Motor neuron (in vitro differentiated cells): ENCODE results near the gene FGF21. TPM values are rescaled to one million over a fixed set of nuclear protein-coding genes. Genes with fewer than 3 reads are reported as not detected.
A peak's percentile ranks its signal among the peaks of the same experiment; 100 is the strongest.

ENCODE experiments used
- ATAC-seq, 8 experiments: fragments of 200-7000 bp; cut with Tn5 transposase; replicated peaks in 6 of 8; 2 replicates each; pipeline ENCODE4 v1.8.0; 2021; ENCODE audit warnings: mild to moderate bottlenecking in 8 of 8, moderate library complexity in 8 of 8
- H3K27ac ChIP-seq, 2 donors: fragments of 250-450 bp; sonication (Bioruptor Pico); 2 replicates each; pipeline ENCODE4 v1.9.0; 2021; ENCODE audit warnings: antibody characterized with exemption in 2 of 2, mild to moderate bottlenecking in 2 of 2, moderate library complexity in 1 of 2
- H3K4me1 ChIP-seq, 2 donors: fragments of 250-450 bp; sonication (Bioruptor Pico); replicated peaks in 1 of 2; 2 replicates each; pipeline ENCODE4 v1.6.1; 2021; ENCODE audit warnings: antibody characterized with exemption in 2 of 2, mild to moderate bottlenecking in 2 of 2, moderate library complexity in 1 of 2
- H3K4me3 ChIP-seq, 5 donors: fragments of 250-450 bp; sonication (Bioruptor Pico); 2 replicates each; pipeline ENCODE4 v1.9.0; 2021; ENCODE audit warnings: antibody characterized with exemption in 5 of 5, mild to moderate bottlenecking in 5 of 5, moderate library complexity in 4 of 5
- WGBS, 10 experiments: fragments of 450-650 bp; shearing (Covaris generic); methylation state at CpG; one replicate each; pipeline ENCODE4 v1.0.0; 2022; 5-methylcytosine and 5-hydroxymethylcytosine counted together
- in situ Hi-C, 9 experiments: fragments of 400-800 bp; cut with MboI; loops; one replicate each; pipeline ENCODE4 v1.15.0; 2021; ENCODE audit warnings: low sequenced_read_pairs in 9 of 9, low pct_unique_long_range_greater_than_20kb in 2 of 9; ENCODE audit not compliant: unreplicated experiment in 9 of 9
- total RNA-seq, 8 experiments: library from RNA; unstranded; fragments of 300-600 nt; gene quantifications; 2 replicates each; pipeline versions ENCODE4 v1.2.3 to v1.2.4, GENCODE V29; 2022

The FGF21 gene
- total RNA-seq, 8 experiments from 2014 or later = 0.28 to 0.29 TPM; not detected in 6

- peak overlapping the region; percentile 32 to 39 for H3K27ac ChIP-seq
- in situ Hi-C loops = no loop called here
- WGBS, 10 experiments = 0% methylated on average over 4 of the region's 96 CpGs; no CpG with 5 or more reads in 8 of the 10 experiments
- peak; percentile 86 to 92 (median 88) for ATAC-seq
- peaks cover 10 to 15% of the 10 kb centered on the region in 2 donors for H3K4me1 ChIP-seq
- H3K4me3 ChIP-seq = peak overlapping the region; percentile 40 to 45 (median 42)
These were observed 16.5 kb upstream of the FGF21 start for GRCh38 chr19:48738557-48739403.

DNA sequence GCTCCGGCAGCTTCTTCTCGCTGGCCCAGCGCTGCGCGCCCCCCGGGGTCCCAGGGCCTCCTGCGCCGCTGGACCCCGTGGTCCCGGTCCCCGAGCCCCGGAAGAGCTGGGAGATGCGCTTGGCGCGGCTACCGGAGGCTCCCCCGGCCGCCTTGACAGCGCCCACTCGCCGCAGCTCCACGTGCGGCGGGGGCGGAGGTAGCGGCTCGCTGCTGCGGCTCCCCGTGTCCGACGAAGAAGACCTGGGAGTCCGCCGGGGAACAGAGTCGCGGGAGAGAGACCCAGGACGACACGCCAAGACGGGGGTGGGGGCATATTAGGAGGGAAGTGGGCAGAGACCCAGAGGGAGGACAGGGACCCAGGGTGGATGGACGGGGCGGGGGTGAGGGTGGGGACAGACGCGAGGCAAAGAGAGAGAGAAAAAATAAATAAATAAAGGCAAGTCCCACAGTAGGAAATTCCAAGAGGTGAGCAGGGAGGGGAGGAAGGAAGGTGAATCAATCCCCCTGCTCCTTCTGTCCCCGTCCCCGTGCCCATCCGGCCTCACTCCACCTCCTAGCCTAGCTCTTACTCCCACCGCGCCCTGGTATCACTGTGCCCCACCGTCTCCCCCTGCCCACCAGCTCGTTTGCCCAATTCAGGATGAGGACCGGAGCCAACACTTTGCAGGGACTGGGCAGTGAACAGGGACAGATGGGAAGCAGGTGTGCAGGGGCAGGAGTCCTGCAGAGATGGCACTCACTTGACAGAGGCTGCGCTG lies 15.7 kb upstream of the FGF21 start:
- ATAC-seq = peak in 5 of 8 experiments; percentile 0 to 19 (median 7)
- in situ Hi-C loops = no loop called here
- peaks cover 10 to 15% of the 10 kb centered on the region in 2 donors for H3K4me1 ChIP-seq
- 67% methylated on average over 1 of the region's 51 CpGs; no CpG with 5 or more reads in 9 of the 10 experiments for WGBS, 10 experiments
- peak overlapping the region; percentile 40 to 45 (median 42) for H3K4me3 ChIP-seq
- H3K27ac ChIP-seq = peak overlapping the region; percentile 32 to 39

DNA sequence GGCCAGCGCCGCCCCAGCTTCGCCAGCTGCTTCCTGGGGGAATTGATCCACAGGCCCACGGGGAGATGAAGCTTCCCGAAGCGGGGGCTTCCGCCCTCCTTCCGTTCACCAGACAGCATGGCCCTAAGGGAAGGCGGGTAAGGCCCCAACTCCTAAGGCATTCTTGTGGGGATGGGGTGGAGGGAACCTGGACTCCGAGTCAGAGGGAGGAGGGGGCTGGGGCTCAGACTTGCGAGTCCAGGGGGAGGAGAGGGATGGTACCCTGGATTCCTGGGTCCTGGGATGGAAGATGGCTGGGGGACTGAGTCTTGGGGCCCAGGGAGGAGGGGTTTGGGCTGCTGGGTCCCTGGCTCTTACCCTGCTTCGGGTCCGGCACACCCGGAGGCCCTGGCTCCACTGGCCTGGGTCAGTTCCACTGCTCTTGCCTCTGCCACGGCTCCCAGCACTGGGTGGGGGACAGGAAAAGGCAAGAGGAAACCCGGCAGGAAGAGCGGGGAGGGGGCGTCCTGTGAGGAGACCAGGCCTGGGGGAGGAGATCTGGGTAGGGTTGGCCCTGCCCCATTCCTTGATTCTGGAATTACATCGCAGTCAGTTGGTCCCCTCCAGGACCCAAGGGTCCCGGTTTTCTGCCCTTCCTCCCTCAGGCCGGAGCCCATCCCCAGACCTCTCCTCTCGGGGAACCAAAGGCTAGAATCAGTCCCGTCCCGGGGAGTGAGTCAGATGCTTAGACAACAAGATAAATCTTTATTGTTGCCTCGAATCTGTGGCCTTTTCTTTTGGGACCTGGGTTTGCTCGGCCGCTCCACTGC lies 15.0 kb upstream of the FGF21 start, which contains the start of gene RASIP1:
Gene RASIP1 (minus strand): TSS at position 447 of the 809 bp plus-strand sequence. CDS start 328 bp downstream, at position 119.
- peaks cover 10 to 13% of the 10 kb centered on the region in 2 donors for H3K4me1 ChIP-seq
- in situ Hi-C loops = no loop called here
- WGBS, 10 experiments = 51 to 73% methylated on average over 5 to 7 of the region's 27 CpGs; no CpG with 5 or more reads in 8 of the 10 experiments
- no peak for ATAC-seq
- peak within 1 kb of the TSS; percentile 40 to 45 (median 42) for H3K4me3 ChIP-seq
- no peak within 1 kb of the TSS for H3K27ac ChIP-seq

DNA sequence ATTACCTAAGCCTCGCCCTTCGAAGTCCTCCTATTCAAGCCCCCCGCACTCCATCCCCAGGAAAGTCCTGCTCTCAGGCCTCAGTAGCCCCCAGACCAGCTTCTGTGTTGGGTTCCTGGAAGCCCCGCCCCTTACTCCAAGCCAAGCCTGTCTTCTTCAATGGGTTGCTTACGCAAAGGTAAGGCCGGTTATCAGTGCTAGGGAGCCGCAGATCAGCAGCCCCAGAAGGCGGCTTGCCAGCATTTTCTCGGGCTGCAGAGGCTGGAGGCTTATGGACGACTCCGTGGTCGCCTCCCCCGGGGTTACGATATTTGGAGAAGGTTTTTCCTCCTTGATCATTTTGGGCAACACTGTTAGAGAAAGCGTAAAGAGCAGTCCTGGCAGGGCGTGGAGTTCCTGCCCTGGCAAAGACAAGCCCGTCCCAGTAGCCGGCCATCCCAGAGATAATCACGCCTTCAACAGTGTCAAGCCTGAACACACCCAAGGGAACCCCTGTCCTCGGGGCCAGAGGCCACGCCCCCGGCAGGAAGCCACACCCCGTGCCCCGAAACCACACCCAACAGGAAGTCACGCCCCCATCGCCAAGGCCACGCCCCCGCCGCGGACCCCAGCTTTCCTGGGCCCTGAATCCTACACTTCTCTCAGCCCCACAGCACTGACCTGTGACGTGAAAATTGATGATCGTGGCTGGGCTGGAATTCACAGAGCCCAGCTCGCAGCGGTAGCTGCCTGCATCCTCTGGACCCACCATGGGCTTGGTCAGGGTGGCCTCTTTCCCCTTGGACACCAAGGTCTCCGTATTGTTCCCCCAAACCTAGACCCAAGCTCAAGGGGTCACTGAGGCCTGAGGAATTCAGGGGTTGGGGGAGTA lies 14.0 kb upstream of the FGF21 start:
- peaks cover 10 to 13% of the 10 kb centered on the region in 2 donors for H3K4me1 ChIP-seq
- 20 to 95% (median 86%) methylated on average over 1 to 8 of the region's 35 CpGs; no CpG with 5 or more reads in 5 of the 10 experiments for WGBS, 10 experiments
- H3K27ac ChIP-seq = no peak overlapping the region
- peak in 3 of 8 experiments; percentile 1 to 4 (median 1) for ATAC-seq
- in situ Hi-C loops = no loop called here
- H3K4me3 ChIP-seq = no peak overlapping the region

DNA sequence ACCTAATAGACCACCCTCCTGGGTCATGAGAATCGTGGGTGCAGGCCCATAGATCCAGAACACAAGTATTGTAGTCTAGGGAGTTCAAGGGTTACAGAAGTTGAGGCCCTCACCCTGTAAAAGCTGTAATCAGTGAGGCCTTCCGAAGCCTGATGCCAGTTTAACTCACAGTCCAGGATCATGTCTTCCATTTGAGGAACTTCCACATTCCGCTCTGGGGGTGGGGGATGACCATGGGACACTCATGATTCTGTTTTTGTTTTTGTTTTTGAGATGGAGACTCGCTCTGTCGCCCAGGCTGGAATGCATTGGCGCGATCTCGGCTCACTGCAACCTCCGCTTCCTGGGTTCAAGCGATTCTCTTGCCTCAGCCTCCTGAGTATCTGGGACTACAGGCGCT lies 13.2 kb upstream of the FGF21 start:
- 59 to 100% (median 87%) methylated on average over 1 to 9 of the region's 11 CpGs; no CpG with 5 or more reads in 3 of the 10 experiments for WGBS, 10 experiments
- peaks cover 10 to 13% of the 10 kb centered on the region in 2 donors for H3K4me1 ChIP-seq
- H3K4me3 ChIP-seq = no peak overlapping the region
- ATAC-seq = no peak
- no peak overlapping the region for H3K27ac ChIP-seq
- in situ Hi-C loops = no loop called here

DNA sequence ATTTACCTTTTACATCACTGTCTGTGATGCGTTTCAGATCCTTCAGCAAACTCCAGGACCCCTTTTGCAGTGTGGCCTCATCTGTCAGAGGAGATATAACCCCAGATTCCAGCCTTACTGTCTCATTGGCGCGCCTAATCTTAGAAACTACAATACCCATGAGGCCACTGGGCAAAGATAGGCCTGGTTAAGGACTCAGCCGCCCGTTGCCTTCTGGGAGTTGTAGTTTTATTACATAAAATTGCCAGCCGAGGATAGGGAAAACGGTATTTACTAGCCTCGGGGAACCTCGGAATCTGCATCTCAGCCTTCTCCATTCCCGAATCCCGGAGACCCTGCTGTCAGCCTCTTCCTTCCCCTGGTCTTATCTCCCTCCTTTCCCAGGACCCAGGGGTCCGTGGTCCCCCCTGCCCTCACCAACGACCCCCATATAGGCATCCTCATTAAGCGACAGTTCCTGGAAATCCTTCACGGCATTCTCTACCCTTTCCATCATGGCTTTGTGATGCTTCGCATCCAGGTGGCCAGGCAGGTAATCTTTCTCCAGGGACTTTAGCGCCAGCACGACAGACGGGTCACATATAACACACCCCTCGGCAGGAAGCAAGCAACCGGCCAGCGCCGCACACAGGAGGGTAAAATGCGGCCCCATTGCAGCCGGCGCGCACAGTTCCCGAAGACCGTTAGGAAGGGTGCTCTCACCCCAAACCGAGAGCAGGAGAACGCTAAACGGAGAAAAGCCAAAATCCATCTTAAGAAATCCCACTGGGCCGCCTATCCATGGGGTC lies 9.9 kb upstream of the FGF21 start:
- Histone ChIP-seq H3K4me3 (no peak overlapping the region), H3K4me1 (peaks cover 3 to 8% of the 10 kb centered on the region in 2 donors), H3K27ac (no peak overlapping the region)
- in situ Hi-C loops = no loop called here
- WGBS, 10 experiments = 5 to 92% (median 43%) methylated on average over 2 to 20 of the region's 33 CpGs; no CpG with 5 or more reads in 2 of the 10 experiments
- ATAC-seq = peak in 5 of 8 experiments; percentile 14 to 72 (median 27)

GRCh38 chr19:48746110-48746509 lies 9.2 kb upstream of the FGF21 start:
- in situ Hi-C loops = no loop called here

DNA sequence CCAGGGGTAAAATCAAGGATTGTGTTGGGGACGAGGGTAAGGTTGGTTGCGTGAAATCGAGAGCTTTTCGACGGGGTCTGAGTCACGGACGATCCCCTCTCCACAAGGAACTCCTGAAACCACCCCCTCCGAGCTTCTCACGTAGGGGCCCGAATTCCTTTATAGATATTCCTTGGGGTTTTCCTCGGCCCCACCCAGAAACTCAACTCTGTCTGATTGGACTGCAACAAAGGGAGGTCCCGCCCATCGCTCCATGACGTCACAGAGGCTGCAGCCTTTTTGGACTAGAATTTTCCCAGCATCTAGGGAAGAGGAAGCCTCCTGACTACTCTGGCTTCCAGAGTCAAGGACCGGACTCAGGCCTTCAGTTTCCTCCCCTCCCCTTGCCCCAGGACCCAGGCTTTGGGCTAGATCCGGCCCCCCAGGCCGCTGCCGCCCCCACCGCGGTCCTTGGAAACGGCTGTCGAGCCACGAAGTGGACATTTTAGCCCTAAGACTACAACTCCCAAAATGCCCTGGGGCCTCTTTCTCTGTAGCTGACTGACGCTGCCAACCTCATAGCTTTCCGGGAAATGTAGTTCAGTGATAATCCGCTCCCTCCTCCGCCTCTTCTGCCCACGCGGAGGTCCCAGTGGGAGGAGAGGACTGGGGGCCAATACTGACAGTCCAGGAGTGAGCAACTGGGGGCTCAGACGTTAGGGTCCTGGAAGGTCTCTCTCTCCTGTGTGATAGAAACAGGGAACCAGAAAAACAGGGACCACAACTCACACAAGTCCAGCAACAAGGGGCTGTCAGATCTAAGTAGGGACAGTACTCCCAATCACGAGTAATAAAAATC lies 8.4 kb upstream of the FGF21 start, which contains the start of gene IZUMO1:
Gene IZUMO1 (minus strand): TSS at position 172 of the 838 bp plus-strand sequence. CDS start 1,050 bp downstream, outside the sequence.
- 0 to 56% (median 44%) methylated on average over 1 to 8 of the region's 31 CpGs; no CpG with 5 or more reads in 1 of the 10 experiments for WGBS, 10 experiments
- Histone ChIP-seq H3K27ac (peak within 1 kb of the TSS in 1 of 2 donors; percentile 22), H3K4me3 (peak within 1 kb of the TSS; percentile 36 to 41 (median 40)), H3K4me1 (no peaks in the 10 kb centered on the region)
- in situ Hi-C loops = no loop called here
- peak; percentile 81 to 96 (median 85) for ATAC-seq

More at GRCh38 chr19:48746110-48746509, 9.2 kb upstream of the FGF21 start:
- 47 to 100% (median 91%) methylated on average over 1 to 5 of the region's 8 CpGs; no CpG with 5 or more reads in 2 of the 10 experiments for WGBS, 10 experiments
- H3K27ac ChIP-seq = no peak overlapping the region
- no peak for ATAC-seq
- H3K4me1 ChIP-seq = peaks cover 0 to 7% of the 10 kb centered on the region in 2 donors
- no peak overlapping the region for H3K4me3 ChIP-seq

GRCh38 chr19:48749571-48750198 lies 5.6 kb upstream of the FGF21 start:
- in situ Hi-C loops = no loop called here
- H3K4me3 ChIP-seq = no peak overlapping the region
- WGBS, 10 experiments = 33 to 100% (median 56%) methylated on average over 1 to 4 of the region's 4 CpGs; no CpG with 5 or more reads in 3 of the 10 experiments
- ATAC-seq = no peak
- H3K27ac ChIP-seq = no peak overlapping the region
- peaks cover 4 to 6% of the 10 kb centered on the region in 2 donors for H3K4me1 ChIP-seq

GRCh38 chr19:48750351-48750750 lies 5.0 kb upstream of the FGF21 start:
- 40 to 100% (median 88%) methylated on average over 1 to 18 of the region's 31 CpGs; no CpG with 5 or more reads in 6 of the 10 experiments for WGBS, 10 experiments
- in situ Hi-C loops = no loop called here

More at GRCh38 chr19:48750351-48750750, 5.0 kb upstream of the FGF21 start:
- no peak for ATAC-seq
- peaks cover 4 to 6% of the 10 kb centered on the region in 2 donors for H3K4me1 ChIP-seq
- H3K4me3 ChIP-seq = no peak overlapping the region
- H3K27ac ChIP-seq = no peak overlapping the region
